UCSD-AML1 (cell line): ENCODE measurements around the gene ARHGAP24.

Experiments used
- DNase-seq: peaks from one replicate; lab custom pipeline; 2025; ENCODE audit not compliant: unreplicated experiment; lab: John Stamatoyannopoulos, UW

Gene ARHGAP24

DNA sequence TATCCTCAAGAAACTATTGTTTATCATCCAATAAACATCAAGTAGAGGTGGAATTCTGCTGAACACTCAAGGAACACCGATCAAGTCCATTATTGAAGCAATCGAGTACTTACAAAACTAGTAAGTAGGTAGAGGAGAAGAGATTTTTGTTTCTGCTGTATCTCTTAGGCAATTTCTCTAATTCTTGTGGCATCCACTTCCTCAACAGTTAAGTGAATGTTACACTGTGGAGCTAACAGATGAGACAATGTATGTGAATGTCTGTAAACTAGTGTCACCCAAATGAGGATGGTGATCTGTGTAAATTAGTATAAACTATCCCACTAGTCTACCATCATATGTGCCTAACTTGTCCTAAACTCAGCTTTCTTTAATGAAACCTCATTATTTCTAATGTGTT, 261.6 kb downstream of the ARHGAP24 start:
- DNase-seq = no peak

DNA sequence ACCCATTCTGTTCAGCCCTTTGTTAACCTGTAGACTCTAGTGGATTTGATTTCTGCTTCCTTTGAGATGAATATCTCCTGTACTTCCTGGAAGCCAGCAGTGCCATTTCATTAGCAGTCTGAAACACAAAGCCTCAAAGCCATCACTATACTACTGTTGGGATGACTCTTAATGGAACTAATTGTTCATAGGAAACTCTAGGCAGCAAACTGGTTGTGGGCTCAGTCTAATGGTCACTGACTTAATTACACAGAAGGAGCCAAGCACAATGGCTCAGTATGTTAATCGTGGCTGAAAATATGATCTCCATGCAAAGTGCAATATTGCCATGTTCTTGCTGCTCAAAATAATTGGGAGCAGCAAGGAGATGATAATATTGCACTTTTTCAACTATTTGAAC, 262.3 kb downstream of the ARHGAP24 start:
- DNase-seq = no peak

DNA sequence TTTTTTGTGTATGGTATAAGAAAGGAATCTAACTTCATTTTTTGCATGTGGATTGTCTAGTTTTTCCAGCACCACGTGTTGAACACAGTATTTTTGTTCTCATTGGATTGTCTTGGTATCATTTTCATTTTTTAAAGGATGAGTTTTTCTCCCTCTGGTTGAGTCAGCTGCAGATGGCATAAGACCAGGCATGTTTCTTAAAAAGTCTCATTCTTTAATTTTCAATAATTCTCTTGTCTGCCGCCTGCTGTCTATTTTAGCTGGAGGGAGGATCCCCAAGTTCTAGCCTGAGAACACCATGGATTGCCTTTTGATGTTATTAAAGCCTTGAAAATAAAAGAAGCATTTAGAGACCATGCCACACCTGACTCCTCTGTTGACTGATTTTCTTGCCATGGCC, 263.8 kb downstream of the ARHGAP24 start:
- DNase-seq = no peak

DNA sequence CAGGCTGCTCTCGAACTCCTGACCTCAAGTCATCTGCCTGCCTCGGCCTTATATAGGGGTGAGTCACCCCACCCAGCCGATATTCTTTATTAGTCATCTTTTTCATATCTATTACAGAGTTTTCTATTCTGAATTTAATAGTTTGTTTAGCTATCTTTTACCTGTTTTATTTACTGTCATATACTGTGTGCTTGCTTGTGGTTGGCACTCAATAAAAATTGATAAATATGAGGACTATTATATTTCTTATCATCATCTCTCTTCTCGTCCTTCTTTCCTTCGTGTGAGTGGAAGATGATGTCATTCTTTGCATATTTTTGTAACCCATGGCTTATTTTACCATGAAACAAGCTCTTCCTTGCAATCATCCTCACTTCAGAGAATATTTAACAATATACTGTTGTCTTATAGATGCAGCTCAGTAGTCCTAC, 265.5 kb downstream of the ARHGAP24 start:
- DNase-seq = no peak

DNA sequence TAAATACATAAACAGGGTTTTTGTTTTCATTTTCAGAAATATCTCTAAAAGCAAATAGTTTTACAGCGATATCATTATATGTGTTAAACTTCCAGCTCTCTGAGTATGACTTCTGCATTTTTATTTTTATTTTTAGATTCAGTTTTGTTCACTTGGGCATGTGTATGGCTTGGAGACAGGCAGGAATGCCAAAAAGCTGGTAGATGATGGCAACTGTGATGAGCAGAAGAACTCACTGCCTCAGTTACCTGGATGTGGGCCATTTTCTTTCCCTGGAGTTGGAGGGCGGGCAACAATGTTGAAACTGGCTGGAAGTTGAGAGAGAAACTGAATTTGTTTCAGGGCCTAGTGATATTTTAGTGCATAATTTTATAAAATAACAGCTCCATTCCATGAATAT, 266.4 kb downstream of the ARHGAP24 start:
- no peak for DNase-seq

DNA sequence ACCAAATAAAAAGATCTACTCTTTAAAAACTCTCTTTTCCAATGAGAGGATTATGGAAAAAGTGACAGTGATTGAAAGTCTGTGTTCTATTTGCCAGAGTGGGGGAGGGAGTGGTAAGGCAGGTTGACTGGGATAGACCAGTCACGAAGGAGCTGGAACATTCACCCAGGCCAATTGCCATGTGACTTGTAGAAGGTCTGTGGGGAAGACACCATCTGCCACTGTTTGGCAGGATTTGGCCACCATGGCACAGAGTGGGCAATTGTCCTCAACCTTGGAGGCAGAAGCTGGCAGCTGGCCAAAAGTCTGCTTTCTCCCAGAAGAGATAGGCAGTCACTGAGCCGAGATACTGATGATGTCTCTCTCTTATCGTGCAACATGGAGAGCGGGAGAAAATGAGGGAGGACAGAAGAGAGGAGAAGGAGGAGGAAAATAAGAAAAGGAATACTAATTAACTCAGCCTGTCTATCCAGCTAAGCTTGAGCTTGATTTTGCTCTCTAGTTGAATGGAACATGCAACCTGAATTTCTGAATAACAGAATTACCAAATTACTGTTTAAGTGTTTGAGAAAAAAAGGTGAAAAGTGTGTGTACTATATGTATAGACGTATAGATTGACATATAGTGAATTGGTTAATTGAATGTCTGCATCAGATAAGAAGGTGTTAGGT, 267.1 kb downstream of the ARHGAP24 start:
- no peak for DNase-seq

DNA sequence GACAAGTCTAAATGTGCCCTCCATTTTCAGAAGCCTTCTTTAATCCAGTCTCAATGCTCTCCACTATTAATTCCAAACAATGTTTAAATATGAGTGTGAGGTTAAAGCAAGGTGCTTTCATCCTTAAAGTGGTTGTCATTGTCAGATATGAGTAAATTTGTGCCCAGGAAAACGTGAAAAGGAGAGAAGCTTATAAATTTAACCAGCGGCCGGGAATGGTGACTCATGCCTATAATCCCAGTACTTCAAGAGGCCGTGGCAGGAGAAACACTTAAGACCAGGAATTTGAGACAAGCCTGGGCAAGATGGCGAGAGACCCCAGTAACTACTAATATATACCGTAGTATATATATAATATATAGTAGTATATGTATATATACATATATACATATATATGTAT, 270.0 kb downstream of the ARHGAP24 start:
- DNase-seq = no peak

DNA sequence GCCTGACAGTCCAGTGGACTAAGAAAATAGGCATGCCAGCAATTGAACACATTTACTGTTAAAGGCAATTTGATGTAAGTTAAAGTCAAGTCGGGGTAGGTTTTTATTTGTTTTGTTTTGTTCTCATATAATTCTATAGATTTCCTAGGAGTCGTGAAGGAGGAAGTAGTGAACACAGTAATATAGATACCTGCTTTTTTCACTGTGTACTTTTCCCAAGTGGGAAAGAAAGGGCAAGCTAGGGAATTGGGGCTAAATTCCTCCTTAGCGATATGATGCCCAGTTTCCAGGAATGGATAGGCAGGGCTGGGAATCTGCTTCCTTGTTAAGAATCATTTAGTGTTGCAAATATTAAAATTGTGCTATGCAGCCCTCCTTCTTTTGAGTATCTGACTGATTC, 271.0 kb downstream of the ARHGAP24 start:
- no peak for DNase-seq

DNA sequence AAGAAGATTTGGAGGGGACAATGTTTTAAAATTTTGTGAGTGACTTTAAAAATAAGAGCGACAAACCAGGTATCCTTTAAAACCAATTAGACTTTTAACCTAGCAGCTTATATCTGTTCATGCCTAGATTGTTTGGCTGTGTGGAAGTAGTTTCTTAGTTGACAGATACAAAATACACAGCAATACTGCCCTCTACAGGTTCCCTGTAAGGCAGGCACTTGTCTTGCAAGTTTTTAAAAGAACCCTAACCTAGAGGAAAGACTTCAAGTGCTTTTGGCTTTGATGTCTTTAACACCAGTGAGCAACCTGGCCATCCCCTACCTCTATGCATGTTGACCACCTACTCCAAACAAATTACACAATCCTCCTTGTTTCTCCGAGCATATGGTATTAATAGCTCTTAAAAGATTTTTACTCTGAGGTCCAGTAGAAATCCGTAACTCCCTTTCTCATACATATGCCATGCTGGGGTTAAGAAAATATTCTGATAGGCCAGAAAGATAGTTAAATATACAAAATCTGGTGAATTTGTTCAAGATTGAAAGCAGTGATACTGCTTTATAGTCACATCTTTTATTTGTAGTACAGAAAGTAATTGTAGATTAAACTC, 273.0 kb downstream of the ARHGAP24 start:
- no peak for DNase-seq

DNA sequence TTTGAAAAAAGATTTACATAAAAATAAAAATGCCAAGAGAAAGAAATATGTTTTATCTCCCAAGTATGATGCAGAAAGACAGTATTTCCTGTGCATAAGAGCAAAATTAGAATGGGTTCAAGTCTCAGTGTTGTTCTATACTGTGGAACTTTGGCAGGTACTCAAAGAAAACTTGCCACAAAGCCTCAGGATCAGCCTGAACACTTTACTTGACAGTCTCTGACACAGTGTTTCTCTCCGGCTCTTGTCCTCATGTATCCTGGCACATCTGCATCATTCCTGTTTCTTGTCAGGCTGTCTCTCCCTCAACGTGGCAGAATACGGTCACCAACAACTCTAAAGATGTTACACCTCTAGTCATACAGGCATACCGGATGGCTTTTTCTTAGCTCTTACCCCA, 273.7 kb downstream of the ARHGAP24 start:
- no peak for DNase-seq

DNA sequence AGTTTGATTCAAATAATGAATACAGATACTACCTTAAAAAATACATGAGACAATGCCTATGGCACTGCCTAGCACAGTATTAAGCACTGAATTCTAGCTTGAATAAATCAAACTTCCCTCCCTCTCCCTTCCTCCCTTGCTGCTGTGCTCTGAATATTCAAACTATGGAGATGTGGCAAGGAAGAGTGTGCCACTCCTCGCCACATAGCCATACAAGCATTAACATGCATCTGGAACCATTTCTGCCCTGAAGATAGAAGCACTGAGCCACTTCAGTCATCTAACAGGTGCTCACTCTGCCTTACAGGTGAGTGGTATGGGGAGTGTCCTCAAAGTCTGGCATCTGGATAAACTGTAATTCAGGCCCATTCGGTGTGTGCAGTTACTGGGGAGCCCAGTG, 276.9 kb downstream of the ARHGAP24 start:
- no peak for DNase-seq

DNA sequence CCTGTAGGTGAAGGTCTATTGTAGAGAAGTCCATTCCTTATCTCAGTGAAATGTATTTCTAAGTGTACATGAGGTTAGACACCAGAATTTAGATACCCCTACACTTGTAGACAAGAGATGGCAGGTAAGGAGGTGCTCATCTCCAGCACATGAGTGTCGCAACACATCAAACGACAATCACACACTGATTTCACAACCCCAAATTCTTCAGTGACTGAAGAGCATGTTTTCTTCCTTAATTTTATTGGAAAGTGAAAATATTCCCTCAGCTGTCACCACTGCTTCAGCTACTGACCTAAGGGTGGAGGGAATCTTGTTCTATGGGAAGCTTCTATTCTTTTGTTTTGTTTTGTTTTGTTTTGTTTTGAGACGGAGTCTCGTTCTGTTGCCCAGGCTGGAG, 280.3 kb downstream of the ARHGAP24 start:
- DNase-seq = no peak

DNA sequence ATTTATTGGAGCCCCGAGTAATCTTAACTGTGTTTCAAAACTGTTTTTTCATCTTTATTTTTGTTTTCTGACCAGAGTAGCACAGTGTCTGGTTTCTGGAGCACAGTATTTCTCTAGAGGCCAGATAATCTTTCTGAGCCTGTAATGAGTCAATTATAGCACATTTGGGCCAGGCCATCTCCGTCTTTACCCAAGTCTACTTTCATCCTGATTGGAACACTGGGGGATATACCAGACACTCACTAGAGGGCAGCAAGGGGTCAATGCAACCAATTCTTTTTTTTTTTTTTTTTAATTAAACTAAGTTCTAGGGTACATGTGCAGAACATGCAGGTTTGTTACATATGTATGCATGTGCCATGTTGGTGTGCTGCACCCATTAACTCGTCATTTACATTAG, 282.0 kb downstream of the ARHGAP24 start:
- no peak for DNase-seq

DNA sequence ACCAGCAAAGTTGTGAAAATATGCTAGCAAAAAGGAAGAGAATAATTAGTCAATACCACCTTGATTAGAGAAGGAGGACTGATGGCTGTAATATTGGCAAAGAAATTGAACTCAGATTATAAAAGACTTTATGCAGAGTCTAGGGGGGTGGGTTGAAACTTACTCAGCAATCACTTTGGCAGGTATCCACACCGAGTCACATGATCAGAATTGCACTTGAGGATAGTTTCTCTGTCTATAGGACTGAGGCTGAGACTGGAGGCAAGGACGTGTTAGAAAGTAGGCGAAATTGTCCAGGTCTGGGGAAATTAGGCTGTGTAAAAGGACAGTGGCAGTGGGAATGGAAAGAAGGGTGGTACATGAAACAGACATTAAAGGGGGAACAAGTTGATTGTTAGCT, 284.4 kb downstream of the ARHGAP24 start:
- no peak for DNase-seq

DNA sequence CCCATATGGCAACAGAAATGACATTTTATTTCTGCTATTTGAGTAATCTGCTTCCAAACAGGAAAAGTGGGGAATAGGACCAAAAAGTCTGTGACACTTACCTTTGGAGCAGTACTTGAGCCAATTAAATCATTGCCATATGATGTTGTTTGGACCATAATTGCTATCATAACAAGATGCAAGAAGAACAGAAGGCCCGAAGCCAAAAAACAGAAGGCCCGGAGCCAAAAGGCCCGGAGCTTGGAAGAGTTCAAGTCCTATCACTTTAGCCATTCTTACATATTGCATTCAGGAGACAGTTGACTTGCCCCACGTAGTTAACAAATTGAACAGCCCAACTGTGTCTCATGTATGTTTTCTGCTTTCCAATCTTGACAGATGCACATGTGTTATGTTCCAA, 285.6 kb downstream of the ARHGAP24 start:
- DNase-seq = no peak

DNA sequence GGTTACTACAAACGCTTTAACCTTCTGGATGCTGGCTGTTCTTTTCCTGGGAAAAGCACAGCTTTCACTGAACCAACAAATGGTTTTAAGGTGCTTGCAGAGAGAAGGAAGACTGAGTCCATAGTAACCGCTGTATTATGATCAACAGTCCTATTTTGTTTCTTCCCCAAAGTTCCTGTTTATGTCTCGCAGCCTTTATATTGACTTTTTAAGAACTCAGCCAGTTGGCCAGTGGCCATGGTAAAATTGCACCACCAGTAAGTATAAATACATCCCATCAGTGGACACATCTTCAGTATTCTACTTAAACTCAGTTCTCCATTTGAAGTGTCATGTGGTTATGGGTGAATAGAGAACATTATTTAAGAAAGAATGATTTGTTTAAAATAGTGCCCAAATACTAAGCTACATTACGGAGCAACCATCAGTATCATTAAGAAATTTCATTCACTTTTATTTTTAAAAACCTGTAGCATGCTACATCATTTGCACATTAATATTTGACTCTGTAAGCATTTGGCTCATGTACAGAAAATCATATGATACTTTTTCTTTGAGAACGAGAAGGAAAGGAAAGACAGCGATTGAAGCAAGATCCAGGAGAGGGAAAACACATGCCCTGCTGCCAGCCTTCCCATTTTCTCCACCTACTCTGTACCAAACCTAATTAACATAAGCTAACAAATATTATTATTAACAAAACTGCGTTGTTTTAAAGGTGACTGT, 287.0 kb downstream of the ARHGAP24 start:
- DNase-seq = no peak

DNA sequence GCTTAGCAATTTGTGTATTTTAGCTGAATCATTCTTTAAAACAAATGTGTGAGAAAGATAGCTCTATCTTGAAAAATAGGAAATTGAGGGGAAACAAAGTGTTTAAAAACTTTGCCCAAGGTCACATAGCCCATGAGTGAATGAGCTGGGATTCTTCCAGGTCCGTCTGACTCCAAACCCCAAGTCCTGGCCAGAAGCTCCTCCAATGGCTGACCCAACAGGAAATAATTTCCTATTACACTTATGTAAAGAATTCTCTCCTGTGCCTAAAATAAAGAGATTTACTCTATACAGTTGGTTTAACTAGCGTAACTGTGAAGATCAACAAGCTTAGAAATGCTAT, 287.6 kb downstream of the ARHGAP24 start:
- DNase-seq = no peak

DNA sequence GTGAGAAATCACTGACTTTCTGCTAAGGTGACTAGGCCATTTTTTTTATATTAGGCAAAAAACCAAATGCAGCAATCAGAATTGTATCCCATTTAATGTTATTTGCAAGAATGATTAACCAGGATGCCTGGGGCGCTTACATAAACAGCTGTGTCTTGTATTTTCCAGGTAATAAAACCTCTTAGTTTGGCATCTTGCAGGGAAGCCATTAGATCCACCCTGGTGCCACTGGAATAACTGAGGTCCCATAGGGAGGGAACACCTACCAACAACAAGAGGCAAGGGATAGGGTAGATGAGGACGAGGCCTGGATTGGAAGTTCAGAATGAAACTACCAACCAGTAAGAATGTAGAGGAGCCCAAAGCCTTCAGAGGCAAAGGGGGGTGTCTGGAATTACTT, 288.3 kb downstream of the ARHGAP24 start:
- DNase-seq = no peak

DNA sequence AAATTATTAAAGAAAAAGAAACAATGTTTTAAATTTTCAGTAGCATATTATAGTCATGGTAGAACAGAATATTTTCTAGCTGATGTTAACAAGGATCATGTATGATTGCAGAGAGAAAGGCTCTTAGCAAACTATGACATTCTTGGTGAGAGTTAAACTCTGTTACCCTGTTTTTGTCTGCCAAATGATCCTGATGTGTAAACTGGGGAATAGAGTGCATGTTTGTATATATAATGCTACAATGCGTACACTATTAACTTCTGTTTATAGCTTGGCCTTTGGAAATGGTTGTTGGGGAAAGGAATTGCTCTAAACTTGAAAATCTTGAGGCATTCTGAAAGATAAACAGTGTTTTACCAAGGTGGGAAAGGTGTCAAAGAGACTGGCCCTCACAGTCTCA, 292.7 kb downstream of the ARHGAP24 start:
- DNase-seq = no peak

DNA sequence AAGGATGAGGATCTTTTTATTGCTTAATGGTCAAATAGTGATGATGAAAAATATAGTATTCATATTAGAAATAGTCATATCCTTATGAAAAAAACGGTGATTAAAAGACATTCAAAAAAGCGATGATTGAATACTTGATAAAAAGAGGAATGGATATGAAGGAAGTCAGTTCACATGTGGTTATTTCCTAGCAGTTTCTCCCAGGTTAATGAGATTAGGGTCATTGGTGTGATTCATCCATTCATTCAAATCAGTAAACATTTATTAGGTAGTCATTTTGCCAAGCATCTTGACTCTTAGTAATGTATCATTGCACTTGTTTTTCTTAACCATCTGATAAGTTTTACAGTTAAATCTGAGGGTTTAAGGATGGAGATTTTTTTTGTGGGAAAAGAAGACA, 294.1 kb downstream of the ARHGAP24 start:
- no peak for DNase-seq

DNA sequence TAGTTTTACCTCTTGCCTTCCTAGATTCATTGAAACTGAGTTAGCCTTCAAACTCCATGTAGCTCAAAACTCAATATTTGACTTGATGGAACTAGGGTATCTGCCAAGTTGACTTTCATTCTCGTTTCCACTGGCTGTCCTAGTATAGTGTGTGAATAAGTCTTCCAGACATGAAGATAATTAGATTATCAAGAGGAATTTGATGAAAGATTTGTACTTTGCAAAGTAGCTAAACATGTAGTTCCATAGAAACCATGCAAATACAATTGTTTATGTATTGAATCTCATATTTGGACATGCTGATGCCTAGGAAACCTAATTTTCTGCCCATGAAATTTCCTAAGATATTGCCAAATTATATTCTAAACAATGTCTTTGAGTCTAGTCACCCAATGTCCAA, 297.5 kb downstream of the ARHGAP24 start:
- no peak for DNase-seq

DNA sequence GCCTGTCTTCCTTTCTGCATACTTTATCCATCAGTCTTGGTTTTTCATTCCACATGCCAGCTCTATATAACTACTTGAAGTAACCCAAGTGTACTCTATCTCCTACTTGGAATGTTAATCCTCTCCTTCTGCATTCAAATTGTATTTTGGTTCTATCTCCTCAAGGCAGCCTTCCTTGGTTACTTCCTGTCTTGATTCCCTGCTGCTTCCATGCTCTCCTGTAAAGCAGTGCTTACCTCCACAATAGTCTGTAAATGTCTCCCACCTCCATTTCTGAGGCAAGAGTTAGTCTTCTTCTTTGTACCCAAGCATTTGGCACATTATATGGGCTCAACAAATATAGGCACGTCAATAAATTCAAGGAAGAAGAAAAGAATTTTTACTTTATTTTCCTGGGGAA, 298.4 kb downstream of the ARHGAP24 start:
- no peak for DNase-seq

DNA sequence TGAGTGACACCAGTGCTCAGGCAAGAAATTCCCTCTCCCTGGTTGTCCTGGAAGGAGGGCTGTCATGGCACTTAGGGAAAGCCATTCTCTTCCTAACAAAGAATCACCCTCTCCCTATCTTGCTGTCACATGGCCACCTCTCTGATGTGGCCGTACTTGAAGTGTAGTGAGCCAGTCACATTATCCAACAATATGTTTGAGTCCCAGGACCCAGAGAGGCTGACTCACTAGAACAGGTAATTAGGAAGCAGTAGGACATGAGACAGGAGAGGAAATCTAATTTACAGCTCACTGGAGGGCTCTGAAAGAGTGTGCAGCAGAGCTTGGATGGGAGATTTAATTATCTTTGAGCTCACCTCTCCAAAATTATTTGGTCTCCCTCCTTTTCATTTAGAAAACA, 299.1 kb downstream of the ARHGAP24 start:
- no peak for DNase-seq
